Endodermal cell (in vitro differentiated cells): ENCODE results near the gene RIMS4. TPM values are rescaled to one million over a fixed set of nuclear protein-coding genes. Genes with fewer than 3 reads are reported as not detected.

Source experiments
- DNase-seq: peaks from one replicate; pipeline ENCODE4 v3.0.0-alpha.2; 2017
- H3K27ac ChIP-seq: 2 replicates; pipeline ENCODE4 v1.5.1; 2013; ENCODE audit warnings: mild to moderate bottlenecking, low read depth, low read length, moderate library complexity
- H3K27me3 ChIP-seq: 2 replicates; pipeline ENCODE4 v1.6.1; 2013; ENCODE audit warnings: mild to moderate bottlenecking, low read length, moderate library complexity; ENCODE audit not compliant: insufficient read depth, control insufficient read depth, poor library complexity, severe bottlenecking
- H3K36me3 ChIP-seq: 2 replicates; pipeline ENCODE4 v1.7.0; 2013; ENCODE audit warnings: mild to moderate bottlenecking, low read length, moderate library complexity; ENCODE audit not compliant: control insufficient read depth, insufficient read depth
- H3K4me1 ChIP-seq: one replicate; pipeline ENCODE4 v1.7.0; 2013; ENCODE audit warnings: low read length; ENCODE audit not compliant: control insufficient read depth, insufficient read depth
- H3K4me3 ChIP-seq: 2 replicates; pipeline ENCODE4 v1.5.1; 2013; ENCODE audit warnings: mild to moderate bottlenecking, low read length, moderate library complexity
- H3K9ac ChIP-seq: 2 replicates; pipeline ENCODE4 v1.6.1; 2013; ENCODE audit warnings: mild to moderate bottlenecking, low read length, moderate library complexity; ENCODE audit not compliant: poor library complexity, severe bottlenecking; ENCODE audit errors: extremely low read depth
- H3K9me3 ChIP-seq: 2 replicates; pipeline ENCODE4 v1.6.1; 2013; ENCODE audit warnings: mild to moderate bottlenecking, low read length, moderate library complexity; ENCODE audit not compliant: control insufficient read depth
- H3K27ac Mint-ChIP-seq: 2 replicates; pipeline ENCODE4 v1.8.0; 2020; ENCODE audit warnings: mixed read lengths
- H3K27me3 Mint-ChIP-seq: 2 replicates; pipeline ENCODE4 v1.8.0; 2021; ENCODE audit warnings: mild to moderate bottlenecking, mixed read lengths; ENCODE audit not compliant: insufficient read depth
- H3K36me3 Mint-ChIP-seq: 2 replicates; pipeline ENCODE4 v1.8.0; 2020; ENCODE audit warnings: low read depth, mixed read lengths
- H3K4me1 Mint-ChIP-seq: 2 replicates; pipeline ENCODE4 v1.8.0; 2020; ENCODE audit warnings: mixed read lengths
- H3K4me3 Mint-ChIP-seq: 2 replicates; pipeline ENCODE4 v1.8.0; 2020; ENCODE audit warnings: mild to moderate bottlenecking, moderate library complexity, mixed read lengths
- H3K9me3 Mint-ChIP-seq: 2 replicates; pipeline ENCODE4 v1.8.0; 2020; ENCODE audit warnings: mild to moderate bottlenecking, mixed read lengths
- CTCF ChIP-seq: fragments of 200-600 bp; sonication (generic); conservative IDR thresholded peaks from 2 replicates; pipeline ENCODE4 v1.5.0; 2021; ENCODE audit warnings: antibody characterized with exemption, mild to moderate bottlenecking
- WGBS, 2 experiments: methylation state at CpG; one replicate each; pipeline versions ENCODE4 v1.1.5 to v1.1.7; 2013; ENCODE audit warnings: missing lambda C conversion rate in 2 of 2, mixed read lengths in 1 of 2; ENCODE audit not compliant: insufficient coverage in 1 of 2, insufficient read length in 1 of 2; 5-methylcytosine and 5-hydroxymethylcytosine counted together
- total RNA-seq, 2 donors: library from RNA; stranded (reverse); fragmentation: NEBNext Ultra II Directional in 1 of 2; extraction: Animal tissue kit (Norgen Biotek cat#: 25700) in 1 of 2; gene quantifications; 2 replicates in 1 of 2; 3 replicates in 1 of 2; pipeline ENCODE4 v1.2.1, GENCODE V29; 2021

The RIMS4 gene
- total RNA-seq, 2 donors from 2014 or later: 4.3 to 13.0 TPM

DNA sequence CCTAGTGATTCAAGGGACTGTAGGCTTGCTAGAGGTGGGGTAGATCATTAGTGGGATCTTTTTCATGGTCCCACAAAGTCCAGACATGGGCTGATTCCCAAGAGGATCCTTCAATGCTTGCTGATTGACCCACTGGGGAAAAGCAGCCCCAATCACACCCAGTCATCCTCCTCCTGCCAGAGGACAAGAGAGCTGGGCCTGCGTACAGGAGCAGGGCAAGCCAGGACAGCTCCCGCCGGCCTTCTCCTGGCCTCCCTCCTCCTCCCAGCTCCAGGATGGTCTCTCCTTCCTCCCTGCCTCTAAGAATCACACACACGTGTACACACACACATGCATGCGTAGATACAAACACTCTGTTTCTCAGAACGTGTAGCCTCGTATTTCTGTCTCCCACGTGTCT is 37.7 kb downstream of the RIMS4 start:
- H3K4me3 ChIP-seq: no peak overlapping the region
- Mint-ChIP-seq H3K4me3 (no peak overlapping the region), H3K9me3 (no peaks in the 10 kb centered on the region), H3K27ac (no peak overlapping the region), H3K27me3 (peaks cover 3% of the 10 kb centered on the region), H3K36me3 (no peaks in the 10 kb centered on the region), H3K4me1 (no peaks in the 10 kb centered on the region)
- H3K36me3 ChIP-seq: no peaks in the 10 kb centered on the region
- H3K4me1 ChIP-seq: no peaks in the 10 kb centered on the region
- no peak for DNase-seq
- no peaks in the 10 kb centered on the region for H3K9me3 ChIP-seq
- WGBS, 2 experiments: 81 to 82% methylated on average over 7 to 8 of the region's 8 CpGs
- no peak overlapping the region for H3K27ac ChIP-seq
- TF ChIP-seq CTCF: no peak
- peaks cover 11% of the 10 kb centered on the region for H3K27me3 ChIP-seq
- H3K9ac ChIP-seq: no peak overlapping the region

- DNase-seq: no peak
Measured at GRCh38 chr20:44771172-44771535, 39.2 kb downstream of the RIMS4 start.

DNA sequence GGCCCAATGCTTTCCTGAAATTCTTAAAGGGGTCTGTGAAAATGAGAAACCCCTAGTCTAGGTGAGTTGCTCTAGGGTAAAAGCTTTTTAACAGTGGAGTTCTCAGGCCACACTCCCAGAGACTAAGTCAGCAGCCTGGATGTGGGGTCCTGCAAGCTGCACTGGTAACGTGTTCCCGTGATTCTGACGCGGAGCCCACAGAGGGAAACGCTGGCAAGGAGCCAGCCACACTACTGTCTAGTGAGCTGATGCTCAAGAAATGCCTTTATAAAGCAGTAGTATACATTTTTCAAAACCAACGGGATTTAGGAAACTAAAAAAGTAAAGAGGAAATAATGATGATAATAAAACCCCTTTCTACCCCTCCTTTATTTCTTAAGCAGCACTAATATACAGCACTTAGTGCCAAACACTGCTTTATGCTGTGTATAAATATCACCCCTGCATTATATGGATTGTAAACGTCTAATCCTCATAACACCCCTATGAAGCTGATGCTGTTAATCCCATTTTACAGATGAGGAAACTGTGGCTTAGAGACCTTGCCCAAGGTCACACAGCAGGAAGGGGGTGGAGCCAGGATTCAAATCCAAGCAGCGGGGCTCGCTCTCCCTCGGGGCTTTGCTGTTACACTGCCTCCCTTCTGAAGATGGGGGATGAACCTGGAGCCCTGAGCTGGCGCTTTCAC is 39.7 kb downstream of the RIMS4 start:
- Mint-ChIP-seq H3K4me1 (peaks cover 2% of the 10 kb centered on the region), H3K36me3 (no peaks in the 10 kb centered on the region), H3K27ac (no peak overlapping the region), H3K4me3 (no peak overlapping the region), H3K27me3 (no peaks in the 10 kb centered on the region), H3K9me3 (no peaks in the 10 kb centered on the region)
- no peaks in the 10 kb centered on the region for H3K36me3 ChIP-seq
- no peak overlapping the region for H3K4me3 ChIP-seq
- no peak overlapping the region for H3K9ac ChIP-seq
- WGBS, 2 experiments: 88 to 89% methylated on average over 8 to 10 of the region's 11 CpGs
- H3K27me3 ChIP-seq: peaks cover under 1% of the 10 kb centered on the region
- DNase-seq: no peak
- no peaks in the 10 kb centered on the region for H3K9me3 ChIP-seq
- H3K27ac ChIP-seq: no peak overlapping the region
- peaks cover under 1% of the 10 kb centered on the region for H3K4me1 ChIP-seq
- TF ChIP-seq CTCF: no peak

More at GRCh38 chr20:44771172-44771535, 39.2 kb downstream of the RIMS4 start:
- H3K9ac ChIP-seq: no peak overlapping the region
- Mint-ChIP-seq H3K4me3 (no peak overlapping the region), H3K4me1 (no peaks in the 10 kb centered on the region), H3K36me3 (no peaks in the 10 kb centered on the region), H3K9me3 (no peaks in the 10 kb centered on the region), H3K27ac (no peak overlapping the region), H3K27me3 (peaks cover under 1% of the 10 kb centered on the region)
- H3K27me3 ChIP-seq: peaks cover 6% of the 10 kb centered on the region
- no peaks in the 10 kb centered on the region for H3K9me3 ChIP-seq
- no peak overlapping the region for H3K27ac ChIP-seq
- no peaks in the 10 kb centered on the region for H3K4me1 ChIP-seq
- no peak for TF ChIP-seq CTCF
- H3K4me3 ChIP-seq: no peak overlapping the region
- H3K36me3 ChIP-seq: no peaks in the 10 kb centered on the region
- 89 to 100% methylated on average over 5 to 8 of the region's 8 CpGs for WGBS, 2 experiments
